T47D (cell line): Measurements from ENCODE around the gene PLEKHA6.

Experiments
- DNase-seq, 2 experiments: peaks; one replicate each; pipeline versions ENCODE4 v3.0.0 to v3.0.0-alpha.2; 2011 to 2012; ENCODE audit warnings: low read depth in 1 of 2, low spot score in 1 of 2
- JUND ChIP-seq: IDR thresholded peaks from 2 replicates; pipeline ENCODE4 v1.6.1; 2012; ENCODE audit warnings: low read depth
- in situ Hi-C: cut with HindIII; loops from 2 replicates; pipeline ENCODE4 v1.10.0; 2016; ENCODE audit warnings: low sequenced_read_pairs, low pct_unique_long_range_greater_than_20kb

The PLEKHA6 gene

GRCh38 chr1:204216880-204217647 lies 142.7 kb downstream of the PLEKHA6 start:
- in situ Hi-C loops, result no loop called here
- no peak for DNase-seq
- TF ChIP-seq JUND, result no peak

GRCh38 chr1:204216236-204216635 lies 143.5 kb downstream of the PLEKHA6 start:
- TF ChIP-seq JUND, result no peak
- DNase-seq, result no peak
- in situ Hi-C loops, result no loop called here

- in situ Hi-C loops, result no loop called here
- no peak for TF ChIP-seq JUND
- DNase-seq, result peak; percentile 81 to 95
These were observed 145.8 kb downstream of the PLEKHA6 start, which contains the start of gene GOLT1A for GRCh38 chr1:204213668-204214662. Gene GOLT1A (minus strand): TSS chr1:204213988. CDS start chr1:204213906, 82 bp downstream.

DNA sequence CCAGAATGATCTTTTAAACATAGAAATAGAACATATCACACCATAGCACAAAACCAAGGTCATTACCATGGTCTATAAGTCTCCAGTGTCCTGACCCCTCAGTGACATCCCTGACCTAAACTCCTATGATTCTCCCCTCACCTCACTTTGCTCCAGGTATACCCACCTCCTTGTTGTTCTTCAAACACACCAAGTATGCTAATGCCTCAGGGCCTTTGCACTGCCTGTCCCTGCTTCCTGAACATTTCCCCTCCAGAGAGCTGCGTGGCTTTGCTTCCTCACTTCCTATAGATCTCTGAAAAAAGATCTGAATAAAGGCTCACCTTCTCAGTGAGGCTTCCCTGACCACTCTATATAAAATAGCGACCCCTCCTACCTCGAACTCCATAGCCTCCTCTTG lies 147.0 kb downstream of the PLEKHA6 start:
- no peak for DNase-seq
- no peak for TF ChIP-seq JUND
- in situ Hi-C loops, result no loop called here

- in situ Hi-C loops, result no loop called here
- no peak for DNase-seq
- no peak for TF ChIP-seq JUND
These were observed 148.7 kb downstream of the PLEKHA6 start for GRCh38 chr1:204211046-204211445.

GRCh38 chr1:204207136-204207616 lies 152.6 kb downstream of the PLEKHA6 start:
- in situ Hi-C loops, result no loop called here
- DNase-seq, result peak; percentile 73 to 74
- TF ChIP-seq JUND, result no peak

- in situ Hi-C loops, result no loop called here
- peak in 1 of 2 experiments; percentile 38 for DNase-seq
- TF ChIP-seq JUND, result no peak
These were observed 153.6 kb downstream of the PLEKHA6 start for GRCh38 chr1:204206121-204206520.

- in situ Hi-C loops, result no loop called here
- TF ChIP-seq JUND, result no peak
- DNase-seq, result no peak
These were observed 154.2 kb downstream of the PLEKHA6 start for GRCh38 chr1:204205486-204205885.

GRCh38 chr1:204204944-204205343 lies 154.8 kb downstream of the PLEKHA6 start:
- TF ChIP-seq JUND, result no peak
- no peak for DNase-seq
- in situ Hi-C loops, result no loop called here

DNA sequence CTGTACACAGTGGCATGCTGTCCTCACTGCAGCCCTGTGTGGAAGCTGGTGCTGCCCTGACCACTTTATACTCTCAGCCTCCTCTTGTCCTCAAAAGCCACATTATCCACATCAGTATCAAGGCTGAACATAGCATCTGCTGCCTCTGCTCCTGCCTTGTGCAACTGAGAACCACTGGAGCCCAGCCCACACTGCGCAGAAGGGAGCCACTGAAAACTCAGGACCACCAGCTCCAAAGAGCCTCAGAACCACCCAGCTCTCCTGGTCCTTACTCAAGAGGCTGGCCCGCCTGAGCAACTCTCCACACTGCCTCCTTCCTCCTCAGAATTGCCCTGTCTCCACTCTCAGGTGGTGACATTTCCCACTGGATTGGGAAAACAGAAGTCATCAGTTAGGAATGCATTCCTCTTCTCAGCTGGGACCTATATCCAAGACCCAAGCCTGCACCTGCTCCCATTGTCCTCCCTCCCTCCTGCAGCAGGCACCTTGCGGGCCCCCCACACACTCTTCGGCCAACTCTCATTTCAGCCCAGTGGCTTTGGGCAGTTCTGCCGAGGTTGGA lies 156.4 kb downstream of the PLEKHA6 start:
- in situ Hi-C loops, result no loop called here
- TF ChIP-seq JUND, result no peak
- peak in 1 of 2 experiments; percentile 45 for DNase-seq

- TF ChIP-seq JUND, result no peak
- in situ Hi-C loops, result no loop called here
These were observed 157.2 kb downstream of the PLEKHA6 start for GRCh38 chr1:204202481-204202880.

GRCh38 chr1:204201348-204202040 lies 158.2 kb downstream of the PLEKHA6 start:
- no peak for TF ChIP-seq JUND
- in situ Hi-C loops, result no loop called here
- DNase-seq, result no peak

More at GRCh38 chr1:204202481-204202880, 157.2 kb downstream of the PLEKHA6 start:
- DNase-seq, result no peak
